Measurements from ENCODE around the gene ANKS4B. TPM values are rescaled to one million over a fixed set of nuclear protein-coding genes. Genes with fewer than 3 reads are reported as not detected.

Gene ANKS4B
- polyA plus RNA-seq, 3 donors, result not detected

DNA sequence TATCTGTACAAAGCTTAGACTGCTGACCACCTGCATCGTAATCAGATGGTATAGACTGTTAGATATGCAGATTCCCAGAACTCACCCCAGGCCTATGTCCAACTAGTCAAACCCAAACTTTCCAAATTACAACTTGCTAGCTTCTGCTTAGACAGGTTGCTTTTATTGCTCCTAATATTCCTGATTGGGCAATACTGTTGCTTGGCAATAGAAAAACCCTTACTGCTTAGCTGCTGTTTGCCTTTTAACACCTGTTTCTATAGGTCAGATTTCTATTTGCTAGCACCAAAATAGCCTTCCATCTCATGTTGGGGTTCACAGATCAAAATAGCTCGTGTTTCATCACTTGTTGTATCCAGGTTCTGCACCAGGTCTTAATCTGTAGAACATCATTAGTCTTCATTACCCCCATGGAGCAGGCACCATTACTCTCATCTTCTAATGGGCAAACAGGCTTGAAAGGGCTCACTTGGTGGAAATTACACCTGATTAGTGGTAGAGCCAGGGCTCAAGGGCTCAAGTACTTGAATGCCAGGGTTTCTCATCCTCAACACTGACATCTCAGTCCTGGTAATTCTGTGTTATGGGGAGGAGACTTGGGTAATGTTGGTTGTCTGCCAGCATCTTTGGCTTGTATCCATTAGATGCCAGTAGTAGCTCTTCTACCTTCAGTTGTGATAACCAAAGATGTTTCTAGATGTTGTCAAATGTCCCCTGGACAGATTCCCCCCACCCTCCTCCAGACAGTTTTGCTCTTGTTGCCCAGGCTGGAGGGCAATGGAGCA, 24.9 kb upstream of the ANKS4B start:
- Histone ChIP-seq H3K36me3 (replicated peaks in 1 of 2; ENCODE audit: control insufficient read depth in 1 of 2, insufficient read depth in 2 of 2, low read length in 2 of 2) (no peaks in the 10 kb centered on the region), H2AFZ (ENCODE audit: insufficient read depth, low read depth, low read length, poor library complexity, severe bottlenecking) (no peak overlapping the region), H4K20me1 (ENCODE audit: insufficient read depth, low read length) (no peaks in the 10 kb centered on the region), H3K4me2 (replicated peaks; ENCODE audit: extremely low read depth, low read length, poor library complexity, severe bottlenecking) (no peak overlapping the region), H3K4me1 (ENCODE audit: control insufficient read depth in 1 of 2, insufficient read depth in 2 of 2, low read length in 2 of 2) (no peaks in the 10 kb centered on the region), H3K9ac (ENCODE audit: insufficient read depth, low read length, poor library complexity, severe bottlenecking) (no peak overlapping the region), H3K9me3 (replicated peaks in 1 of 2; ENCODE audit: control insufficient read depth in 1 of 2, insufficient read depth in 1 of 2, low read length in 2 of 2) (no peaks in the 10 kb centered on the region), H3K27me3 (ENCODE audit: control insufficient read depth in 2 of 2, insufficient read depth in 2 of 2, low read length in 2 of 2) (peaks cover 3 to 5% of the 10 kb centered on the region in 2 donors), H3K79me2 (ENCODE audit: insufficient read depth, low read length) (no peaks in the 10 kb centered on the region), H3K27ac (ENCODE audit: low read depth in 1 of 2, low read length in 2 of 2) (no peak overlapping the region), H3K4me3 (replicated peaks in 1 of 3; ENCODE audit: low read depth in 2 of 3, low read length in 3 of 3) (no peak overlapping the region)
- intact Hi-C loops (cut with micrococcal nuclease), result no loop called here
- H3K27me3 Mint-ChIP-seq (ENCODE audit: low read depth in 3 of 3), result peaks cover 15 to 28% (median 19%) of the 10 kb centered on the region in 3 donors
- H3K27ac Mint-ChIP-seq, result no peak overlapping the region
- 50% methylated on average over 1 of the region's 2 CpGs for WGBS (ENCODE audit: insufficient coverage)
- no peak for DNase-seq
- no peaks in the 10 kb centered on the region for H3K4me1 Mint-ChIP-seq
- H3K4me3 Mint-ChIP-seq, result no peak overlapping the region
- H3K36me3 Mint-ChIP-seq, result no peaks in the 10 kb centered on the region
- peaks cover 0 to 2% (median 0%) of the 10 kb centered on the region in 7 donors for H3K9me3 Mint-ChIP-seq
- no peak for TF ChIP-seq CTCF (IDR thresholded peaks at IDR 0.05)

DNA sequence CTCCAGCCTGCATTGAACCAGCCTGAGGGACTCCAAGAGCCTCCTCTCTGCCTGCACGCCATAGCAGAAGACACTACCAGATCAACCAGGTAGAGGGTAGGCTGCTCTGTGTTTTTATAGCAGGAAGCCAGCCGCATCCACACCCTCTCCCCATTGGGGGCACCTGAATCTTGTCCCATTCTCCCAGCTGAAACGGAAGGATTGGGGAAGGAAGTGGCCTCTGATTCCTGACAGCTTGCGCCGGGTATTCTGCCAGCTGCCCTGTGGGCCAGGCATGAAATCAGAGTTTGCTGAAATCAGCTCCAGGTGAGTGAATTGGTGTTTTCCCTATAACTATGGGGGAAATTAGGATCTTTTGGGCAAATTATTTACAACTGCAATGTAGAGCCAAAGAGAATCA, 22.0 kb upstream of the ANKS4B start, which contains the start of gene ZP2:
Gene ZP2 (minus strand): TSS at position 89 of the 400 bp plus-strand sequence. CDS start 27 bp downstream, at position 62.
- H3K27me3 Mint-ChIP-seq (ENCODE audit: low read depth in 3 of 3), result peaks cover 15 to 34% (median 27%) of the 10 kb centered on the region in 3 donors
- H3K27ac Mint-ChIP-seq, result peak within 1 kb of the TSS in 1 of 7 donors; percentile 62
- WGBS (ENCODE audit: insufficient coverage), result no CpG with 5 or more reads among the region's 5 CpGs

More for the DNA sequence above, 22.0 kb upstream of the ANKS4B start, which contains the start of gene ZP2:
- no peak within 1 kb of the TSS for H3K4me2 ChIP-seq (replicated peaks; ENCODE audit: extremely low read depth, low read length, poor library complexity, severe bottlenecking)
- no peak for DNase-seq
- H3K27ac ChIP-seq (ENCODE audit: low read depth in 1 of 2, low read length in 2 of 2), result no peak within 1 kb of the TSS
- no peak for TF ChIP-seq CTCF (IDR thresholded peaks at IDR 0.05)
- H3K4me1 ChIP-seq (ENCODE audit: control insufficient read depth in 1 of 2, insufficient read depth in 2 of 2, low read length in 2 of 2), result no peaks in the 10 kb centered on the region
- H3K4me3 ChIP-seq (replicated peaks in 1 of 3; ENCODE audit: low read depth in 2 of 3, low read length in 3 of 3), result no peak within 1 kb of the TSS
- H3K4me3 Mint-ChIP-seq, result no peak within 1 kb of the TSS
- H4K20me1 ChIP-seq (ENCODE audit: insufficient read depth, low read length), result no peaks in the 10 kb centered on the region
- no peaks in the 10 kb centered on the region for H3K4me1 Mint-ChIP-seq
- peaks cover 0 to 2% (median 0%) of the 10 kb centered on the region in 7 donors for H3K9me3 Mint-ChIP-seq
- no peak within 1 kb of the TSS for H3K9ac ChIP-seq (ENCODE audit: insufficient read depth, low read length, poor library complexity, severe bottlenecking)
- intact Hi-C loops (cut with micrococcal nuclease), result no loop called here
- no peaks in the 10 kb centered on the region for H3K36me3 Mint-ChIP-seq
- H3K27me3 ChIP-seq (ENCODE audit: control insufficient read depth in 2 of 2, insufficient read depth in 2 of 2, low read length in 2 of 2), result peaks cover 0 to 3% of the 10 kb centered on the region in 2 donors
- H2AFZ ChIP-seq (ENCODE audit: insufficient read depth, low read depth, low read length, poor library complexity, severe bottlenecking), result no peak within 1 kb of the TSS
- H3K79me2 ChIP-seq (ENCODE audit: insufficient read depth, low read length), result no peaks in the 10 kb centered on the region
- no peaks in the 10 kb centered on the region for H3K36me3 ChIP-seq (replicated peaks in 1 of 2; ENCODE audit: control insufficient read depth in 1 of 2, insufficient read depth in 2 of 2, low read length in 2 of 2)
- no peaks in the 10 kb centered on the region for H3K9me3 ChIP-seq (replicated peaks in 1 of 2; ENCODE audit: control insufficient read depth in 1 of 2, insufficient read depth in 1 of 2, low read length in 2 of 2)

Measured in CD14-positive monocyte (primary cell).